ENCODE results near the gene PGGT1B.
A peak's percentile ranks its signal among the peaks of the same experiment; 100 is the strongest.

Gene PGGT1B

GRCh38 chr5:115284021-115284420 is 21.3 kb upstream of the PGGT1B start:
- no peaks in the 10 kb centered on the region for H3K27me3 ChIP-seq (ENCODE audit: low read depth, low read length)
- H3K36me3 ChIP-seq (ENCODE audit: control insufficient read depth in 1 of 2, insufficient read depth in 2 of 2, low read length in 2 of 2): peaks cover 0 to 4% of the 10 kb centered on the region in 2 donors
- H3K4me1 ChIP-seq (ENCODE audit: control insufficient read depth in 1 of 2, insufficient read depth in 2 of 2, low read length in 2 of 2): no peaks in the 10 kb centered on the region
- no peaks in the 10 kb centered on the region for H3K9me3 ChIP-seq (ENCODE audit: control insufficient read depth in 1 of 2, low read length in 2 of 2)
- no peak overlapping the region for H3K4me3 ChIP-seq (ENCODE audit: low read depth in 1 of 2, low read length in 2 of 2)
- H3K27ac ChIP-seq (ENCODE audit: low read length): no peak overlapping the region

- H3K9me3 ChIP-seq (ENCODE audit: control insufficient read depth in 1 of 2, low read length in 2 of 2): no peaks in the 10 kb centered on the region
- H3K4me1 ChIP-seq (ENCODE audit: control insufficient read depth in 1 of 2, insufficient read depth in 2 of 2, low read length in 2 of 2): no peaks in the 10 kb centered on the region
- peaks cover 0 to 4% of the 10 kb centered on the region in 2 donors for H3K36me3 ChIP-seq (ENCODE audit: control insufficient read depth in 1 of 2, insufficient read depth in 2 of 2, low read length in 2 of 2)
- no peak overlapping the region for H3K4me3 ChIP-seq (ENCODE audit: low read depth in 1 of 2, low read length in 2 of 2)
- no peaks in the 10 kb centered on the region for H3K27me3 ChIP-seq (ENCODE audit: low read depth, low read length)
- no peak overlapping the region for H3K27ac ChIP-seq (ENCODE audit: low read length)
These were observed 19.5 kb upstream of the PGGT1B start for GRCh38 chr5:115282131-115282530.

GRCh38 chr5:115274584-115274983 is 11.9 kb upstream of the PGGT1B start:
- Histone ChIP-seq H3K36me3 (ENCODE audit: control insufficient read depth in 1 of 2, insufficient read depth in 2 of 2, low read length in 2 of 2) (peaks cover 10 to 15% of the 10 kb centered on the region in 2 donors), H3K4me1 (ENCODE audit: control insufficient read depth in 1 of 2, insufficient read depth in 2 of 2, low read length in 2 of 2) (no peaks in the 10 kb centered on the region), H3K9me3 (ENCODE audit: control insufficient read depth in 1 of 2, low read length in 2 of 2) (no peaks in the 10 kb centered on the region), H3K27me3 (ENCODE audit: low read depth, low read length) (no peaks in the 10 kb centered on the region), H3K4me3 (ENCODE audit: low read depth in 1 of 2, low read length in 2 of 2) (no peak overlapping the region), H3K27ac (ENCODE audit: low read length) (no peak overlapping the region)

GRCh38 chr5:115272297-115272958 is 9.8 kb upstream of the PGGT1B start:
- H3K4me3 ChIP-seq (ENCODE audit: low read depth in 1 of 2, low read length in 2 of 2): no peak overlapping the region
- H3K9me3 ChIP-seq (ENCODE audit: control insufficient read depth in 1 of 2, low read length in 2 of 2): no peaks in the 10 kb centered on the region
- H3K27me3 ChIP-seq (ENCODE audit: low read depth, low read length): no peaks in the 10 kb centered on the region
- H3K36me3 ChIP-seq (ENCODE audit: control insufficient read depth in 1 of 2, insufficient read depth in 2 of 2, low read length in 2 of 2): peaks cover 10 to 15% of the 10 kb centered on the region in 2 donors
- H3K27ac ChIP-seq (ENCODE audit: low read length): no peak overlapping the region
- no peaks in the 10 kb centered on the region for H3K4me1 ChIP-seq (ENCODE audit: control insufficient read depth in 1 of 2, insufficient read depth in 2 of 2, low read length in 2 of 2)

- H3K4me3 ChIP-seq (ENCODE audit: low read depth in 1 of 2, low read length in 2 of 2): no peak overlapping the region
- H3K36me3 ChIP-seq (ENCODE audit: control insufficient read depth in 1 of 2, insufficient read depth in 2 of 2, low read length in 2 of 2): peaks cover 12 to 20% of the 10 kb centered on the region in 2 donors
- no peaks in the 10 kb centered on the region for H3K27me3 ChIP-seq (ENCODE audit: low read depth, low read length)
- no peaks in the 10 kb centered on the region for H3K4me1 ChIP-seq (ENCODE audit: control insufficient read depth in 1 of 2, insufficient read depth in 2 of 2, low read length in 2 of 2)
- no peaks in the 10 kb centered on the region for H3K9me3 ChIP-seq (ENCODE audit: control insufficient read depth in 1 of 2, low read length in 2 of 2)
- H3K27ac ChIP-seq (ENCODE audit: low read length): no peak overlapping the region
These were observed 8.8 kb upstream of the PGGT1B start for GRCh38 chr5:115271295-115272050.

- no peak overlapping the region for H3K27ac ChIP-seq (ENCODE audit: low read length)
- peaks cover 5 to 8% of the 10 kb centered on the region in 2 donors for H3K36me3 ChIP-seq (ENCODE audit: control insufficient read depth in 1 of 2, insufficient read depth in 2 of 2, low read length in 2 of 2)
- H3K4me3 ChIP-seq (ENCODE audit: low read depth in 1 of 2, low read length in 2 of 2): no peak overlapping the region
- H3K27me3 ChIP-seq (ENCODE audit: low read depth, low read length): no peaks in the 10 kb centered on the region
- H3K4me1 ChIP-seq (ENCODE audit: control insufficient read depth in 1 of 2, insufficient read depth in 2 of 2, low read length in 2 of 2): no peaks in the 10 kb centered on the region
- H3K9me3 ChIP-seq (ENCODE audit: control insufficient read depth in 1 of 2, low read length in 2 of 2): no peaks in the 10 kb centered on the region
These were observed 4.9 kb upstream of the PGGT1B start for GRCh38 chr5:115267617-115268016.

GRCh38 chr5:115265220-115265619 is 2.5 kb upstream of the PGGT1B start:
- Histone ChIP-seq H3K36me3 (ENCODE audit: control insufficient read depth in 1 of 2, insufficient read depth in 2 of 2, low read length in 2 of 2) (peaks cover 2 to 5% of the 10 kb centered on the region in 2 donors), H3K27ac (ENCODE audit: low read length) (no peak overlapping the region), H3K9me3 (ENCODE audit: control insufficient read depth in 1 of 2, low read length in 2 of 2) (no peaks in the 10 kb centered on the region), H3K4me3 (ENCODE audit: low read depth in 1 of 2, low read length in 2 of 2) (no peak overlapping the region), H3K4me1 (ENCODE audit: control insufficient read depth in 1 of 2, insufficient read depth in 2 of 2, low read length in 2 of 2) (peaks cover 8 to 15% of the 10 kb centered on the region in 2 donors), H3K27me3 (ENCODE audit: low read depth, low read length) (no peaks in the 10 kb centered on the region)

GRCh38 chr5:115264786-115265185 is 2.1 kb upstream of the PGGT1B start:
- no peak overlapping the region for H3K27ac ChIP-seq (ENCODE audit: low read length)
- H3K27me3 ChIP-seq (ENCODE audit: low read depth, low read length): no peaks in the 10 kb centered on the region
- no peak overlapping the region for H3K4me3 ChIP-seq (ENCODE audit: low read depth in 1 of 2, low read length in 2 of 2)
- peaks cover 8 to 15% of the 10 kb centered on the region in 2 donors for H3K4me1 ChIP-seq (ENCODE audit: control insufficient read depth in 1 of 2, insufficient read depth in 2 of 2, low read length in 2 of 2)
- H3K36me3 ChIP-seq (ENCODE audit: control insufficient read depth in 1 of 2, insufficient read depth in 2 of 2, low read length in 2 of 2): peaks cover 2 to 5% of the 10 kb centered on the region in 2 donors
- no peaks in the 10 kb centered on the region for H3K9me3 ChIP-seq (ENCODE audit: control insufficient read depth in 1 of 2, low read length in 2 of 2)

GRCh38 chr5:115263078-115263380 is 352 bp upstream of the PGGT1B start:
- Histone ChIP-seq H3K4me3 (ENCODE audit: low read depth in 1 of 2, low read length in 2 of 2) (peak overlapping the region; percentile 96 to 98), H3K36me3 (ENCODE audit: control insufficient read depth in 1 of 2, insufficient read depth in 2 of 2, low read length in 2 of 2) (peaks cover 2 to 5% of the 10 kb centered on the region in 2 donors), H3K9me3 (ENCODE audit: control insufficient read depth in 1 of 2, low read length in 2 of 2) (no peaks in the 10 kb centered on the region), H3K27ac (ENCODE audit: low read length) (peak overlapping the region; percentile 85), H3K4me1 (ENCODE audit: control insufficient read depth in 1 of 2, insufficient read depth in 2 of 2, low read length in 2 of 2) (peaks cover 8 to 15% of the 10 kb centered on the region in 2 donors), H3K27me3 (ENCODE audit: low read depth, low read length) (no peaks in the 10 kb centered on the region)

GRCh38 chr5:115262011-115262320 is 711 bp downstream of the PGGT1B start:
- Histone ChIP-seq H3K4me3 (ENCODE audit: low read depth in 1 of 2, low read length in 2 of 2) (peak overlapping the region; percentile 96 to 98), H3K36me3 (ENCODE audit: control insufficient read depth in 1 of 2, insufficient read depth in 2 of 2, low read length in 2 of 2) (peaks cover 2 to 5% of the 10 kb centered on the region in 2 donors), H3K4me1 (ENCODE audit: control insufficient read depth in 1 of 2, insufficient read depth in 2 of 2, low read length in 2 of 2) (peaks cover 8 to 15% of the 10 kb centered on the region in 2 donors), H3K27ac (ENCODE audit: low read length) (peak overlapping the region; percentile 85), H3K27me3 (ENCODE audit: low read depth, low read length) (no peaks in the 10 kb centered on the region), H3K9me3 (ENCODE audit: control insufficient read depth in 1 of 2, low read length in 2 of 2) (no peaks in the 10 kb centered on the region)

- H3K36me3 ChIP-seq (ENCODE audit: control insufficient read depth in 1 of 2, insufficient read depth in 2 of 2, low read length in 2 of 2): no peaks in the 10 kb centered on the region
- H3K27ac ChIP-seq (ENCODE audit: low read length): no peak overlapping the region
- H3K27me3 ChIP-seq (ENCODE audit: low read depth, low read length): no peaks in the 10 kb centered on the region
- no peaks in the 10 kb centered on the region for H3K9me3 ChIP-seq (ENCODE audit: control insufficient read depth in 1 of 2, low read length in 2 of 2)
- peaks cover 8 to 15% of the 10 kb centered on the region in 2 donors for H3K4me1 ChIP-seq (ENCODE audit: control insufficient read depth in 1 of 2, insufficient read depth in 2 of 2, low read length in 2 of 2)
- H3K4me3 ChIP-seq (ENCODE audit: low read depth in 1 of 2, low read length in 2 of 2): no peak overlapping the region
These were observed 2.4 kb downstream of the PGGT1B start for GRCh38 chr5:115260248-115260647.

Measured in muscle layer of duodenum (tissue), 2 donors.